OCI-LY1 (cell line): ENCODE results near the gene LDLR.

ENCODE experiments used
- H2AFZ ChIP-seq: fragments of 200-600 bp; sonication (generic), shearing (Covaris generic); 2 replicates; pipeline ENCODE4 v1.6.0; 2014; ENCODE audit warnings: antibody characterized with exemption, mild to moderate bottlenecking, low read length
- H3F3A ChIP-seq: fragments of 200-600 bp; sonication (generic), shearing (Covaris generic); 2 replicates; pipeline ENCODE4 v1.6.0; 2014; ENCODE audit warnings: mild to moderate bottlenecking, antibody characterized with exemption, low read length, moderate library complexity; ENCODE audit not compliant: insufficient read depth
- H3K27ac ChIP-seq: fragments of 200-600 bp; sonication (generic); 2 replicates; pipeline ENCODE4 v1.5.1; 2014; ENCODE audit warnings: low read length, mixed run types, mild to moderate bottlenecking, low read depth; ENCODE audit not compliant: poor library complexity, severe bottlenecking
- H3K27me3 ChIP-seq: fragments of 200-600 bp; sonication (generic); 2 replicates; pipeline ENCODE4 v1.6.0; 2014; ENCODE audit warnings: antibody characterized with exemption, mild to moderate bottlenecking, low read length, moderate library complexity; ENCODE audit not compliant: insufficient read depth
- H3K36me3 ChIP-seq: fragments of 200-600 bp; sonication (generic); 2 replicates; pipeline ENCODE4 v1.6.1; 2014; ENCODE audit warnings: mild to moderate bottlenecking, antibody characterized with exemption, low read length, moderate library complexity, mixed read lengths; ENCODE audit not compliant: insufficient read depth
- H3K4me1 ChIP-seq: fragments of 200-600 bp; sonication (generic); 2 replicates; pipeline ENCODE4 v1.5.1; 2014; ENCODE audit warnings: mild to moderate bottlenecking, low read length, moderate library complexity; ENCODE audit not compliant: insufficient read depth, severe bottlenecking
- H3K4me2 ChIP-seq: fragments of 200-600 bp; sonication (generic), shearing (Covaris generic); 2 replicates; pipeline ENCODE4 v1.6.1; 2014; ENCODE audit warnings: low read length
- H3K4me3 ChIP-seq: fragments of 200-600 bp; sonication (generic); 2 replicates; pipeline ENCODE4 v1.5.1; 2014; ENCODE audit warnings: low read length, low read depth, mild to moderate bottlenecking, mixed read lengths; ENCODE audit not compliant: poor library complexity, severe bottlenecking
- H3K79me2 ChIP-seq: fragments of 200-600 bp; shearing (Covaris generic); 2 replicates; pipeline ENCODE4 v1.6.1; 2016; ENCODE audit warnings: mixed run types, low read length, mixed read lengths; ENCODE audit not compliant: insufficient read depth
- H3K9ac ChIP-seq: fragments of 200-600 bp; sonication (generic), shearing (Covaris generic); 2 replicates; pipeline ENCODE4 v1.6.1; 2014; ENCODE audit warnings: mild to moderate bottlenecking, low read length, mixed read lengths
- H3K9me2 ChIP-seq: fragments of 200-600 bp; sonication (generic), shearing (Covaris generic); 2 replicates; pipeline ENCODE4 v1.6.1; 2014; ENCODE audit warnings: low read depth, mild to moderate bottlenecking, low read length, mixed read lengths
- H3K9me3 ChIP-seq: fragments of 200-600 bp; shearing (Covaris generic); 2 replicates; pipeline ENCODE4 v1.6.1; 2014; ENCODE audit warnings: low read length, mixed read lengths
- H4K20me1 ChIP-seq: fragments of 200-600 bp; sonication (generic), shearing (Covaris generic); 2 replicates; pipeline ENCODE4 v1.6.0; 2016; ENCODE audit warnings: mild to moderate bottlenecking, low read length; ENCODE audit not compliant: insufficient read depth
- EZH2 ChIP-seq: fragments of 200-600 bp; sonication (generic), shearing (Covaris generic); IDR thresholded peaks from 2 replicates; pipeline ENCODE4 v1.8.0; 2017; ENCODE audit warnings: borderline replicate concordance, mixed run types, mild to moderate bottlenecking, antibody characterized with exemption, low read length, moderate library complexity, mixed read lengths
- TF ChIP-seq, protein P1 (sequence below): fragments of 200-600 bp; sonication (generic), shearing (Covaris generic); IDR thresholded peaks from 2 replicates; pipeline ENCODE4 v1.5.1; 2017; ENCODE audit warnings: mild to moderate bottlenecking, antibody characterized with exemption, low read length, moderate library complexity, mixed read lengths

The LDLR gene

DNA sequence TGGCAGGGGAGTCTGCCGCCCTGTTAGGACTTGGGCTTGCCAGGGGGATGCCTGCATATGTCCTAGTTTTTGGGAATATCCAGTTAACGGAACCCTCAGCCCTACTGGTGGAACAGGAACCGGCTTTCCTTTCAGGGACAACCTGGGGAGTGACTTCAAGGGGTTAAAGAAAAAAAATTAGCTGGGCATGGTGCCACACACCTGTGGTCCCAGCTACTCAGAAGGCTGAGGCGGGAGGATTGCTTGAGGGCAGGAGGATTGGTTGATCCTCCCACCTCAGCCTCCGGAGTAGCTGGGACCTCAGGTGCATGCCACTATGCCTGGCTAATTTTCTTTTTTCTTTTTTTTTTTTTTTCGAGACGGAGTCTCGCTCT lies 22.5 kb downstream of the LDLR start:
- no peaks in the 10 kb centered on the region for H3K9me2 ChIP-seq
- H3K4me2 ChIP-seq = no peak overlapping the region
- no peak overlapping the region for H3K4me3 ChIP-seq
- no peak overlapping the region for H2AFZ ChIP-seq
- no peaks in the 10 kb centered on the region for H3K79me2 ChIP-seq
- no peaks in the 10 kb centered on the region for H3F3A ChIP-seq
- H3K27me3 ChIP-seq = no peaks in the 10 kb centered on the region
- no peak overlapping the region for H3K9ac ChIP-seq
- H4K20me1 ChIP-seq = no peaks in the 10 kb centered on the region
- H3K36me3 ChIP-seq = peaks cover 98% of the 10 kb centered on the region
- no peaks in the 10 kb centered on the region for H3K9me3 ChIP-seq
- no peaks in the 10 kb centered on the region for H3K4me1 ChIP-seq
- no peak overlapping the region for H3K27ac ChIP-seq
- no peak for TF ChIP-seq EZH2
- TF ChIP-seq, protein P1, sequence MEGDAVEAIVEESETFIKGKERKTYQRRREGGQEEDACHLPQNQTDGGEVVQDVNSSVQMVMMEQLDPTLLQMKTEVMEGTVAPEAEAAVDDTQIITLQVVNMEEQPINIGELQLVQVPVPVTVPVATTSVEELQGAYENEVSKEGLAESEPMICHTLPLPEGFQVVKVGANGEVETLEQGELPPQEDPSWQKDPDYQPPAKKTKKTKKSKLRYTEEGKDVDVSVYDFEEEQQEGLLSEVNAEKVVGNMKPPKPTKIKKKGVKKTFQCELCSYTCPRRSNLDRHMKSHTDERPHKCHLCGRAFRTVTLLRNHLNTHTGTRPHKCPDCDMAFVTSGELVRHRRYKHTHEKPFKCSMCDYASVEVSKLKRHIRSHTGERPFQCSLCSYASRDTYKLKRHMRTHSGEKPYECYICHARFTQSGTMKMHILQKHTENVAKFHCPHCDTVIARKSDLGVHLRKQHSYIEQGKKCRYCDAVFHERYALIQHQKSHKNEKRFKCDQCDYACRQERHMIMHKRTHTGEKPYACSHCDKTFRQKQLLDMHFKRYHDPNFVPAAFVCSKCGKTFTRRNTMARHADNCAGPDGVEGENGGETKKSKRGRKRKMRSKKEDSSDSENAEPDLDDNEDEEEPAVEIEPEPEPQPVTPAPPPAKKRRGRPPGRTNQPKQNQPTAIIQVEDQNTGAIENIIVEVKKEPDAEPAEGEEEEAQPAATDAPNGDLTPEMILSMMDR = no peak

GRCh38 chr19:11113140-11113708 lies 24.0 kb downstream of the LDLR start:
- no peak overlapping the region for H3K4me3 ChIP-seq
- no peaks in the 10 kb centered on the region for H3K9me2 ChIP-seq
- H3K9me3 ChIP-seq = no peaks in the 10 kb centered on the region
- no peaks in the 10 kb centered on the region for H3K79me2 ChIP-seq
- H3F3A ChIP-seq = no peaks in the 10 kb centered on the region
- H3K27ac ChIP-seq = no peak overlapping the region
- no peak overlapping the region for H3K9ac ChIP-seq
- no peak overlapping the region for H2AFZ ChIP-seq
- no peaks in the 10 kb centered on the region for H3K4me1 ChIP-seq
- no peaks in the 10 kb centered on the region for H4K20me1 ChIP-seq
- H3K27me3 ChIP-seq = no peaks in the 10 kb centered on the region
- H3K36me3 ChIP-seq = peaks cover 99% of the 10 kb centered on the region
- TF ChIP-seq EZH2 = no peak
- TF ChIP-seq, protein P1 = no peak
- H3K4me2 ChIP-seq = no peak overlapping the region

DNA sequence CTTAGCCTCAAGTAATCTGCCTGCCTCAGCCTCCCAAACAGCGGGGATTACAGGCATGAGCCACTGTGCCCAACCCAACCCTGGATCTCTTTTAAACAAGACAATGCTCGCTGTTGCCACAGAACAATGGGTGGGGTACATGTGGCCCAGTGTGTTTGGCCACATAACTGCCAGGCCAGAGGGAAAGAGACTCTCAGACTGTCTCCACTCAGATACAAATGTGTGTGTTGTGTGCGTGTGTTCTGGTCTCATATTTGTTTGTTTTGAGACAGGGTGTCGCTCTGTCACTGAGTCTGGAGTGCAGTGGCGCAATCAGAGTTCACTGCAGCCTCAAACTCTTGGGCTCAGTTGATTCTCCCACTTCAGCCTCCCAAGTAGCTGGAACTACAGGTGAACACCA lies 25.8 kb downstream of the LDLR start:
- no peaks in the 10 kb centered on the region for H4K20me1 ChIP-seq
- no peak overlapping the region for H3K4me3 ChIP-seq
- H3K36me3 ChIP-seq = peaks cover 98% of the 10 kb centered on the region
- TF ChIP-seq, protein P1 = no peak
- TF ChIP-seq EZH2 = no peak
- no peaks in the 10 kb centered on the region for H3K27me3 ChIP-seq
- H3K27ac ChIP-seq = no peak overlapping the region
- H3K4me1 ChIP-seq = no peaks in the 10 kb centered on the region
- H3F3A ChIP-seq = no peaks in the 10 kb centered on the region
- no peaks in the 10 kb centered on the region for H3K79me2 ChIP-seq
- no peak overlapping the region for H3K4me2 ChIP-seq
- no peaks in the 10 kb centered on the region for H3K9me3 ChIP-seq
- H3K9ac ChIP-seq = no peak overlapping the region
- no peaks in the 10 kb centered on the region for H3K9me2 ChIP-seq
- H2AFZ ChIP-seq = no peak overlapping the region
